ENCODE measurements around the gene ZFAND2B. TPM values are rescaled to one million over a fixed set of nuclear protein-coding genes. Genes with fewer than 3 reads are reported as not detected.

ZFAND2B gene
- total RNA-seq, 1 experiment from 2014 or later, result 16.4 TPM

DNA sequence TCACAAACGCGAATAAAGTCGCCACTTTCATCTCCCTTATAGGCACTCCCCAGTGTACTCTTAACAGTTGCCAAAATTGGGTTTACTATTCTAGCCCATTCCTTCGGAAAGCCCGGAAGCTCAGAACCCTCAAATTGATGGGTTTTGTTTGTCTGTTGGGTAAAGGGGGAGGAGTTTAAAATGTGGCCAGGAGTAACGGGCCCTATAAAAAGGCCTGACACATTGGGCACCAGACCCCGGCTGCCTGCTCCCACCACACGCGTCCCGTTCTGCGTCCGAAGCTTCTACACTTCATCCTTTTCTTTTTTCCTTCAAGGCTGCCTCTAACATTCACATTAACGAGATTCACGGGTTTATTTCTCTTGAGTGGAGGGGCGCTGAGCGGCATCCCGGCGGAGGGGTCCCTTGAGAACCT, 46.8 kb upstream of the ZFAND2B start:
- no peak overlapping the region for H2BK12ac ChIP-seq (ENCODE audit: insufficient read length, low read depth, low read length)
- Mint-ChIP-seq H3K27ac (peak overlapping the region in 2 of 3 experiments; percentile 42 to 92; a peak in 1 of 7 replicates), H3K27me3 (ENCODE audit: low read depth) (peaks cover 18% of the 10 kb centered on the region), H3K36me3 (ENCODE audit: insufficient read depth in 1 of 3, low read depth in 3 of 3) (peaks cover 3 to 12% (median 8%) of the 10 kb centered on the region in 3 experiments; a peak in 6 of 7 replicates), H3K4me1 (peaks cover 15 to 22% of the 10 kb centered on the region in 2 experiments), H3K9me3 (no peaks in the 10 kb centered on the region), H3K4me3 (peak overlapping the region; percentile 82 to 91)
- H3K23ac ChIP-seq (ENCODE audit: insufficient read length, low read depth, low read length), result no peak overlapping the region
- no peaks in the 10 kb centered on the region for H3K79me2 ChIP-seq (ENCODE audit: insufficient read depth, low read length)
- H4K91ac ChIP-seq (ENCODE audit: insufficient read length, low read depth, low read length), result no peak overlapping the region
- no peak overlapping the region for H2AK5ac ChIP-seq (ENCODE audit: insufficient read length, low read length)
- no peak overlapping the region for H2BK120ac ChIP-seq (ENCODE audit: low read depth, low read length, poor library complexity, severe bottlenecking)
- H3K27me3 ChIP-seq (ENCODE audit: insufficient read depth, low read length), result no peaks in the 10 kb centered on the region; the same call in 1 of the 2 replicates
- no peak overlapping the region for H3K18ac ChIP-seq (ENCODE audit: insufficient read length, low read depth, low read length)
- H3K4me2 ChIP-seq (ENCODE audit: insufficient read depth, insufficient read length, low read length), result peak overlapping the region; percentile 86
- no peak overlapping the region for H3K14ac ChIP-seq (ENCODE audit: insufficient read depth, low read length)
- H2AFZ ChIP-seq (ENCODE audit: low read length), result no peak overlapping the region
- no peak for DNase-seq
- H4K8ac ChIP-seq (replicated peaks; ENCODE audit: insufficient read length, low read depth, low read length), result no peak overlapping the region
- H3T11ph ChIP-seq (ENCODE audit: low read length), result no peak overlapping the region
- WGBS (ENCODE audit: extremely low coverage, insufficient read length, low lambda C conversion rate), result no CpG with 5 or more reads among the region's 18 CpGs
- no peak overlapping the region for H3K56ac ChIP-seq (ENCODE audit: insufficient read length, low read depth, low read length)
- H3K27ac ChIP-seq (ENCODE audit: insufficient read length, low read depth, low read length), result no peak overlapping the region
- no peaks in the 10 kb centered on the region for H4K20me1 ChIP-seq (ENCODE audit: control insufficient read depth, insufficient read depth, insufficient read length)
- H3K9ac ChIP-seq (ENCODE audit: extremely low read depth, insufficient read length, low read length), result no peak overlapping the region
- H3K9me3 ChIP-seq (ENCODE audit: control insufficient read depth, low read depth, low read length), result no peaks in the 10 kb centered on the region
- H3K4ac ChIP-seq (ENCODE audit: low read depth, low read length), result no peak overlapping the region
- no peak overlapping the region for H2BK15ac ChIP-seq (ENCODE audit: low read depth, low read length)
- TF ChIP-seq, protein P1, sequence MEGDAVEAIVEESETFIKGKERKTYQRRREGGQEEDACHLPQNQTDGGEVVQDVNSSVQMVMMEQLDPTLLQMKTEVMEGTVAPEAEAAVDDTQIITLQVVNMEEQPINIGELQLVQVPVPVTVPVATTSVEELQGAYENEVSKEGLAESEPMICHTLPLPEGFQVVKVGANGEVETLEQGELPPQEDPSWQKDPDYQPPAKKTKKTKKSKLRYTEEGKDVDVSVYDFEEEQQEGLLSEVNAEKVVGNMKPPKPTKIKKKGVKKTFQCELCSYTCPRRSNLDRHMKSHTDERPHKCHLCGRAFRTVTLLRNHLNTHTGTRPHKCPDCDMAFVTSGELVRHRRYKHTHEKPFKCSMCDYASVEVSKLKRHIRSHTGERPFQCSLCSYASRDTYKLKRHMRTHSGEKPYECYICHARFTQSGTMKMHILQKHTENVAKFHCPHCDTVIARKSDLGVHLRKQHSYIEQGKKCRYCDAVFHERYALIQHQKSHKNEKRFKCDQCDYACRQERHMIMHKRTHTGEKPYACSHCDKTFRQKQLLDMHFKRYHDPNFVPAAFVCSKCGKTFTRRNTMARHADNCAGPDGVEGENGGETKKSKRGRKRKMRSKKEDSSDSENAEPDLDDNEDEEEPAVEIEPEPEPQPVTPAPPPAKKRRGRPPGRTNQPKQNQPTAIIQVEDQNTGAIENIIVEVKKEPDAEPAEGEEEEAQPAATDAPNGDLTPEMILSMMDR (conservative IDR thresholded peaks at IDR 0.05), result no peak
- no peak overlapping the region for H4K5ac ChIP-seq (ENCODE audit: insufficient read length, low read depth, low read length)
- H3K79me1 ChIP-seq (ENCODE audit: insufficient read depth, low read depth, low read length, poor library complexity, severe bottlenecking), result no peaks in the 10 kb centered on the region
- peaks cover 5% of the 10 kb centered on the region for H3K23me2 ChIP-seq (ENCODE audit: insufficient read length, low read depth, low read length, poor library complexity, severe bottlenecking)
- H2BK20ac ChIP-seq (ENCODE audit: low read depth, low read length, poor library complexity, severe bottlenecking), result no peak overlapping the region
- H3K4me1 ChIP-seq (ENCODE audit: insufficient read depth, low read length), result no peaks in the 10 kb centered on the region
- H2BK5ac ChIP-seq (ENCODE audit: insufficient read length, low read length), result no peak overlapping the region
